Epithelial cell of proximal tubule (primary cell): ENCODE data around the gene QRSL1. TPM values are rescaled to one million over a fixed set of nuclear protein-coding genes. Genes with fewer than 3 reads are reported as not detected.

Experiments used
- total RNA-seq: library from RNA; depleted of rRNA; stranded (reverse); fragments of >200 nt; gene quantifications from 2 replicates; pipeline ENCODE4 v1.2.3, GENCODE V29; 2015

QRSL1 gene
- total RNA-seq, 1 donor from 2014 or later = 6.9 TPM

Other genes starting within 250 kb of the QRSL1 start
- 6.9 and 12.1 TPM in 2 replicates for gene RTN4IP1, start 80 bp upstream of the QRSL1 start, total RNA-seq